ENCODE results near the gene ZNF76. TPM values are rescaled to one million over a fixed set of nuclear protein-coding genes. Genes with fewer than 3 reads are reported as not detected.
A peak's percentile ranks its signal among the peaks of the same experiment; 100 is the strongest.

Gene ZNF76
- total and polyA plus RNA-seq, 2 of the 13 experiments (the other 11 are each of a cell fraction or from before 2014, with no cell fraction given) = 13.2 to 26.4 TPM

DNA sequence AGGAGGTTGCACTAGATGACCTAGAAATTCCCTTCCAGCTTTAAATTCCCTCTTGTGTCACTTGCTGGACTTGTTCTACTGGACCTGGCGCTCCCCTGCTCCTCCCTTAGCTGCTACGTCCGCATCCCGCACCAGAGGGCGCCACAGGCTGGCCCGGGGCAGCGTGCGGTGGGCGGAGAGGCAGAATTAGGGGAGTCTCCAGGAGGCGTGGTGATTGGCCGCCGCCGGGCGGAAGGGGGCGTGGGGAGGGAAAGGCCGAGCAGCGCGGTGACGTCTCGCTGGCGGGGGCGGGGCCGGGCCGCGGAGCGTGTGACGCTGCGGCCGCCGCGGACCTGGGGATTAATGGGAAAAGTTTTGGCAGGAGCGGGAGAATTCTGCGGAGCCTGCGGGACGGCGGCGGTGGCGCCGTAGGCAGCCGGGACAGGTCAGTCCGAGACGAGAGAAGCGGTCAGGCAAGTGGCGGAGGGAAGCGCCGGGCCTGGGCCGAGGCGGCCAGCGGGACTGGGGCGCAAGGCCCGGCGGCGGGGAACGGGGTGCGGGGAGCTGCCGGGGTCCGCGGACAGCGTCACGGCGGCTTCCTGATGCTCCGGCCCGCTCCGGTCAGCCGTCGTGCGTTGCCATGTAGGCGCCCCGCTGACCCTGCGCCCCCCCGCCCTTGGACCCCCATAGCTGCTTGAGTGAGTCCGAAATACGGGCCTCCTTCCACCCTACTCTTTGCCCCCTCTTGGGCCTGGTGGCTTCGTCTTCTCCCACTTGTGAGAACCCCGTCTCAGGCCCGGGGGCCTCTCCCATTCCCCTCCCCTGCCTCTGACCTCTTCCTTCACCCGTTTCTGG lies 82.9 kb downstream of the ZNF76 start, which contains the start of gene PPARD (continued):
- TF ChIP-seq HNRNPH1 (optimal IDR thresholded peaks at IDR 0.05; ENCODE audit: low read depth, low read length) = no peak
- TF ChIP-seq PBX3 (CRISPR knock-in tag; IDR thresholded peaks at IDR 0.05; ENCODE audit: borderline replicate concordance) = peak; percentile 22; the same call in 1 of the 2 replicates
- TF ChIP-seq ZBTB3 (CRISPR knock-in tag; IDR thresholded peaks at IDR 0.05; ENCODE audit: borderline replicate concordance, low read depth) = no peak
- TF ChIP-seq CHD4 (IDR thresholded peaks at IDR 0.05; ENCODE audit: borderline replicate concordance, low read length) = no peak
- peak; percentile 51; the same call in 1 of the 2 replicates for TF ChIP-seq MYC (CRISPR knock-in tag; IDR thresholded peaks at IDR 0.05; ENCODE audit: borderline replicate concordance)
- peak; percentile 97; the same call in 1 of the 2 replicates for TF ChIP-seq REPIN1 (CRISPR knock-in tag; IDR thresholded peaks at IDR 0.05; ENCODE audit: borderline replicate concordance, low read depth)

DNA sequence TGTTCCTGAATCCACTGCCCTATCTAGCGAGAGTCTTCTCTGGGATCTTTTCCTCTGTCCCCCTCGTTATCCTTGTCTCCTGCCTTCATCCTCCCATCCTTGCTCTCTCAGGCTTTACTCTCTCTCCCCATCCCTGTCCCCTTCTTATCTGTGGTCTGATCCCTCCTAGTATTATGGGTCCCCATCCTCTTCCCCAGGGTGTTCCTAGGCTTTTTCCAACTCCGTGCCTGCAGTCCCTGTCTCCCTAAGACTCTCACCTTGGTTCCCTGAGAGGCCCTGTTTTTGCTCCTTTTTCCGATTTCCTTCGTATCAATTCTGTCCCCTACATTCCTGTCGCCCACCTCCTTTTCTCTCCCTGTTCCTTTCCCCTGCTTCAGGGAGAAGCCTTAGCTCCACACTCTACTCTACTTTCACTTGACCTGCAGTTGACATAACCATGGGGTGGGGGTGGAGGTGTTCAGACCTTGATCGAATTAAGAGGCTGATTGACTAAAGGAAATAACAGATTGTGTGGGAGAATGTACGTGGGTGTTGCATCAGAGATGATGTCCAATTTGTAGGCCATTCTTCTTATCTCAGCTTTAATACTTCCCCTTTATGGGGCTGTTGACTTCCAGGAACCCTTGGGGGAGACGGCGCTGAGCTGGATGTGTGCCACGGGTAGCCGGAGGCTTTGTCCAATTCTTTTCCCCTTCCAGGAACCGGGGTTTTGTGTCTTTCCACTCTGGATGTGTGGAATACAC lies 83.7 kb downstream of the ZNF76 start:
- intact Hi-C loops (cut with micrococcal nuclease; ENCODE audit: unreplicated experiment) (no loop called here), in situ Hi-C loops (cut with HindIII; ENCODE audit: extremely low pct_ligation_motif_present, low pct_unique_long_range_greater_than_20kb) (loop anchor here (5.0 kb wide), 2 partner anchors 64 to 109 kb away; partner anchors contain the start of gene FANCE)
- TSS peak; percentile 62 for BruUV-seq (replicated peaks)
- peaks cover 20% of the 10 kb centered on the region for H3K79me2 ChIP-seq (ENCODE audit: insufficient read depth, low read length)
- no peaks in the 10 kb centered on the region for H4K20me1 ChIP-seq (ENCODE audit: insufficient read depth, low read length)
- WGBS (ENCODE audit: low lambda C conversion rate) = 27% methylated on average over 13 of the region's 13 CpGs
- ATAC-seq (peak; percentile 4), FAIRE-seq (peak; percentile 23), DNase-seq (ENCODE audit: low spot score) (no peak)
- H3K9ac ChIP-seq (ENCODE audit: insufficient read depth, low read depth, low read length) = peak overlapping the region; percentile 83
- no peak overlapping the region for H2AFZ ChIP-seq (ENCODE audit: low read length)
- peak overlapping the region; percentile 46 for H3K27ac ChIP-seq (ENCODE audit: extremely low read length, insufficient read depth, low read length)
- peaks cover 6 to 22% of the 10 kb centered on the region in 2 experiments; a peak in 4 of 5 replicates for H3K36me3 ChIP-seq (replicated peaks in 1 of 2; ENCODE audit: control insufficient read depth in 1 of 2, insufficient read depth in 2 of 2, low read length in 2 of 2)
- H3K27me3 ChIP-seq (ENCODE audit: control insufficient read depth in 1 of 2, insufficient read depth in 2 of 2, low read length in 2 of 2) = no peaks in the 10 kb centered on the region; a peak in 1 of 5 replicates
- POLR2A ChIA-PET = interaction anchor here (1.5 to 4.3 kb wide), 7 partner anchors 28 to 128 kb away, joined by 4 to 19 read pairs (median 12); partner anchors contain the start of genes FANCE and ZNF76
- H3K4me2 ChIP-seq (ENCODE audit: low read depth, low read length) = peak overlapping the region; percentile 97
- H3K4me3 ChIP-seq (replicated peaks in 1 of 3; ENCODE audit: insufficient read depth in 1 of 3, low read depth in 2 of 3, low read length in 3 of 3) = peak overlapping the region; percentile 74 to 89 (median 87)
- no peaks in the 10 kb centered on the region for H3K9me3 ChIP-seq (ENCODE audit: low read length)
- CTCF ChIA-PET (ENCODE audit: low intra/inter-chr PET ratio, low total read pairs) = interaction anchor here (0.9 to 3.5 kb wide), 5 partner anchors 42 to 125 kb away, joined by 3 to 87 read pairs (median 27); partner anchors contain the start of genes FANCE and RPL10A
- peaks cover 40% of the 10 kb centered on the region for H3K4me1 ChIP-seq (ENCODE audit: insufficient read depth, low read length)
- TF ChIP-seq ZC3H4 (CRISPR knock-in tag; IDR thresholded peaks at IDR 0.05; ENCODE audit: borderline replicate concordance) (no peak), ZNF20 (CRISPR knock-in tag; IDR thresholded peaks at IDR 0.05) (no peak), CSRNP1 (CRISPR knock-in tag; IDR thresholded peaks at IDR 0.05) (peak; percentile 13; the same call in 1 of the 2 replicates), ZBTB39 (CRISPR knock-in tag; IDR thresholded peaks at IDR 0.05) (peak; percentile 40; the same call in 1 of the 2 replicates)
